HG02885 (cell line): ENCODE data around the gene PTPRD.

ENCODE experiments used
- ATAC-seq: cut with Tn5 transposase; IDR thresholded peaks from one replicate; pipeline ENCODE4 v1.9.1; 2021; ENCODE audit warnings: mild to moderate bottlenecking; ENCODE audit not compliant: unreplicated experiment, poor library complexity

The PTPRD gene

DNA sequence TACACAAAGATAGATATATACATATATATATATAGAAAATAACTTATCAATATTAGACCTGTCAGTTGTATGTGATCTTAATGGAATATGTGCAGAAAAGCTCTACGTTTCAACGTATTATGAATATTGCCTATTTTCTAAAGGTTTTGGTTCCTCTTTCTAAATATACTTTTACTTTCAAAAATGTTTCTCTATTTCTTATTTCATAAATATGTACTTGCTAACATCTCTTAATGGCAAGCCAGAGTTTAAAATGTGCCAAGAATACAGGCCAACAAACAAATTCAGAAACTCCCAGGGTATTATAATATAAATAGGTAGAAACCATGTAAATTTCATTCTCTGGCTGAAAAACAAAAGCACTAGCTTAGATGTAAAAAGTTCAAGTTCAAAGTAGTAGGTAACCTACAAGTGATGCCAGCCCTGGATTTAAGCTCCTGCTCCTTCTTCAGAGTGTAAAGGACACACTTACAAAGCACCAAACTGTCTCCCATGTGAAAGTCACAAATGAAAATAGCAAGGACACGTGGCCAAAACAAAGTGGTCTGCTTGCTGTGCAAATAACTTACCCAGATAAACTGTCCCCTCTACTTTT is 2128.1 kb downstream of the PTPRD start:
- ATAC-seq = peak; percentile 70

DNA sequence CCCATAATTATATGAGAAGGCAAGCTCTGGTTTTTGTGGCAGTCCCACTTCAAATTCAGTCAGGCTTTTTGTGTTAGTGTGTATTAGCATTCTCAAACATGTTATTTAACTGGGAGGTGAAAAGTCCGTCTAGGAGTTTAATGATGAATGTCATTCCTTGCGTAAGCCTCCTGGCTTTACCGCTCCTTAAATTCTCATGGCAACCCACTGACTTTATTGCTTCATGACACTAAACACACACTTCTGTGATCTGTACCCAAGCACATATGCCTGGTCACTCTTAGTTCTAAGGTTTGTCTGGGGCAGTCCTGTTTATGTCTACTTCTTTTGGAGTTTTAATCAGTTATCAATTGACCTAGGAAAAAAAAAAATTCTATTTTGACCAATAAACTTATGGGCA is 2135.4 kb downstream of the PTPRD start:
- ATAC-seq = no peak

DNA sequence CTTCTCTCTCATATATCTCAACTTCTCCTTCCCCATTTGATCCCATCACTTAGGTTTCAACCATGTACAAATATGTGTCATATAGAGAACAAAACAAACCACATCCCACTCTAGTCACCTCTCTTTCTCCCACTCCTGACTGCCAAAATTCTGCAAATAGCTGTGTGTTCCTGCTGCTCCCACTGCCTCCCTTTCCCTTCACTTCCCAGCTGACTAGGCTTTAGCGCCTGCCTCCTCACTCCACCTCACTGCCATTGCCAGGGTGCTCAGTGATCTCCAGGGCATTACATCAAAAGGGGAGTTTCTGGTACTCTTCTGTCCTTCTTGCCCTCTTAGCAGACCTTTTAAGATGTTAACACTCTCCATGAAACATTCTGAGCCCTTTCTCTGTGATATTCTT is 2137.9 kb downstream of the PTPRD start:
- no peak for ATAC-seq

GRCh38 chr9:8473244-8474020 is 2139.4 kb downstream of the PTPRD start:
- no peak for ATAC-seq

GRCh38 chr9:8468045-8468637 is 2144.7 kb downstream of the PTPRD start:
- ATAC-seq = no peak

DNA sequence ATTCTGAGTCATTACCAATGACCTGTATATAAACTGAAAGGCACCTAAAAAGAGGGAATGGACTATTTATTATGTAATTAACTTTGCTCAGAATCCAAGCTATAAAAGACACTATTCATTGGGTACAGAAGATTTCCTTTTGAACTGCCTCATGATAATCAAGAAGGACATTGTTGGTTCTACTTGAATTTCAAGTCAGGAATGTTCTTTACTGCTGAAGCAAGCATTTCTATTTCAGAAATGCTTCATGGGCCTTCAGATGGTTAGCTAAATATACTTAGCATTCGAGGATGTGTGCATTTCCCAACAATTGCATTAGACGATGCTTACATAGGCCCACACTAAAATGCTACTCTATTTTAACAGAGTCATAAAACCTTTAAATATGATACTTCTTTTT is 2155.0 kb downstream of the PTPRD start:
- no peak for ATAC-seq

DNA sequence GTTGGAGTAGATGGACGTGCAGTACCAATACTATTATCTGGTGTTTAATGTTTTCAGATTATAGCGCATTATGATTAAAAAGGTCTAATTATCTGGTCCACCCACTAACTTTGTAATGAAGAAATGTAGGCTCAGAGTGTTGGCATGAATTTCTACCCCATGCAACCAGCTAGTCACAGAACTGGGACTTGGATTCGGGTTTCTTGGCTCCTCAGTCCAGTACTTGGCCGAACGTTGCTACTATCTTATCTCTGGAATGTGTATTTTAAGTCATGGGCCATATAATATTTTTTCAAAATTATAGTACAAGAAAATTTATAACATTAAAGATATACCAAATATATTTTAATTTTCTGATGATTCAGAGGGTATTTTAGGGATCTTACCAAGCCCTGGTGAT is 2155.7 kb downstream of the PTPRD start:
- no peak for ATAC-seq

DNA sequence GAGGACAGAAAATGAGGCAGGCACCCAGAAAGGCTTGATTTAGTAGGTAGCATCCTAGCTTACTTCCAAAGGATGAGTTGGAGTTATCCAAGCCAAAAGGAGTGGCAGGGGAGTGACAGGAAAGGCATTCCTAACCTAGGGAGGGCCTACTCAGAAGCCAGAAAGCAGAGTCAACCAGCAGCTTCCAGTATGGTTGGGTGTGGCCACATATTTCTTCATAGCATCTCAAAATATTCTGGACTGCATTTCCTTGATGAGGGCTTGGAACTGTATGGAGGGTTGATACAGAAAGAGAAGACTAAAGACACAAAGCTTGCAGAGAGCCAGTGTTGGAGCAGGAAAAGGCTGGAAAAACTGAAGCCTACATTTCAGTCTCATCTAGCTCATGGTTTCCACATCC is 2156.5 kb downstream of the PTPRD start:
- ATAC-seq = no peak

DNA sequence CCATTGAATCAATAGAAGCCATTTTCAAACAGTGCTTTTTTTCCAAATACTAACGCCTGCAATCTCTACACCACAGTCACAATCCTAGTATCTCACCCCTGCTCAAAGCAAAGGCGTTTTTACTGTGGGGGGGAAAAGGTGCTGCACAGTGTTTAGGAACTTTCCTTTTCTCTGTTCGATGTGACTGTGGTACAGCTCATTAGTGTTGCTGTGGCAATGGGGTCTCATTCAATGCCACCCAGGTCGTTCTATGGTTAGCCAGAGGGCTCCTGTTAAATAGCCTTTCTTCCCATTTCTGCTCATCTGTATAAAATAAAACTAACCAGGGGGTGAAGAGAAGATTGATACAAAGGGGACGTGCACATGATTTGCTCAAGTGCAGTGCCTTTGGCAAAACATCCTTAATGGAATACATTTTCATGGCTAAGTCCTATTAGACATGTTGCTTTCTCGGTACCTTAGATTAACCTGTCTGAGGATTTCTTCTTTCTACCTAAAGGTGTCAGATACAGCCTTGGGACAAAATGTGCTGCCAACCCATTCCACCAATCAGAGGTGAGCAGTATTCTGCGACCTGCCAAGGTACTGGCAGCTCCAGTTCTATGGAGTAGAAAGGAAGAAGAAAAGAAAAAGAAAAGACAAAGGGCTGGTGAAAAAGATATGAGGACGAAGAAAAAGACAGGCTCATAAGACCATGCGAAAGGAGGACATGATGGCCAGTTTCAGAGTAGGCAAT is 2161.8 kb downstream of the PTPRD start:
- ATAC-seq = no peak

DNA sequence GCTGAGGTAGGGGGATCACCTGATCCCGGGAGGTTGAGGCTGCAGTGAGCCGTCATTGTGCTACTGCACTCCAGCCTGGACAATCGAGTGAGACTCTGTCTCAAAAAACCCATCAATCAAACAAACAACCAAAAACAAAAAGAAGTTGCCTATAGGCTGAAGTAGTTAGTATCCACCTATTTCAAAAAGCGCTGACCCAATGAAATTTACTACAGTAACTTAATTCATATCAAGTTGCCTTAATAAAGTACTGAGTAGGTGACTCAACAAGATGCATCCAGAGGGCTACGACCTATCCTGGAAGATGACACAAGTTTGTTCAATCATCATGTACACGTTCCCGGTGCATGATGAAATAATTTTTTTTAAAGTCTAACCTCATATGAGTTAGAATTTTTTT is 2164.6 kb downstream of the PTPRD start:
- ATAC-seq = no peak

- ATAC-seq = no peak
These were observed 2165.2 kb downstream of the PTPRD start for GRCh38 chr9:8447601-8448000.

- no peak for ATAC-seq
These were observed 2174.9 kb downstream of the PTPRD start for GRCh38 chr9:8437876-8438275.

GRCh38 chr9:8437259-8437658 is 2175.5 kb downstream of the PTPRD start:
- no peak for ATAC-seq

- no peak for ATAC-seq
These were observed 2176.0 kb downstream of the PTPRD start for GRCh38 chr9:8436786-8437185.

DNA sequence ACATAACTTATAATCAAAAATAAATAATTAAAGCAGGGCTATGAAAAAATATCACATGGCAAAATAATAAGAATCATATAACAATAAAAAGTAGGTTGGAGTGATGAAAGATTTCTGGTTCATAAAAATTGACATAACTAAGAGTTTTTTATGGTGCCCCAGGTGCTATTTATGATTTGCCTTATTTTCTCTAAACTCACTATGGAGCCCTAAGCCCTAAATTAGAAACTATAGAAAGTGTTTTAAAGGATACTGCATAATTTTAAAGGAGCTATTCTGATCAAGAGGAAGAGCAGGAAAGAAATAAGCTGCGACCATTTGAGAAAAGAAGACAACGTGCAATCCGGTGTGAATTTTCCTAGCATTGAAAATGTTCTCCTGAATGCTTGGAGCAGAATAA is 2178.2 kb downstream of the PTPRD start:
- ATAC-seq = no peak

- no peak for ATAC-seq
These were observed 2180.6 kb downstream of the PTPRD start for GRCh38 chr9:8432224-8432623.

DNA sequence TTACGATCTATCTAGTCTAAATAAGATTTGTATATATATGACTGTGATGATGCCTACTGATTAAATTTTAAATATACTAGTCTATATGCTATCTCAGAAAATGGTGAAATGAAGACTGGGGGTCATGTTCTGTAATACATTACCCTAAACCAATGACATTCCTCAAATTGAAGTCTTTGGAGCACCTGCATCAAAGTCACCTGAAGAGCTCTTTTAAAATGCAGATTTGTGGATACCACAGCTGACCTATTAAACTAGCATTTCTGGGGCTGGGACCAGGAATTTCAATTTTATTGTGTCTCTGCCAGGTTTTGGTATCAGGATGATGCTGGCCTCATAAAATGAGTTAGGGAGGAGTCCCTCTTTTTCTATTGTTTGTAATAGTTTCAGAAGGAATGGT is 2181.3 kb downstream of the PTPRD start:
- no peak for ATAC-seq

- peak; percentile 32 for ATAC-seq
These were observed 2181.9 kb downstream of the PTPRD start for GRCh38 chr9:8430945-8431344.

GRCh38 chr9:8429768-8430167 is 2183.0 kb downstream of the PTPRD start:
- no peak for ATAC-seq

DNA sequence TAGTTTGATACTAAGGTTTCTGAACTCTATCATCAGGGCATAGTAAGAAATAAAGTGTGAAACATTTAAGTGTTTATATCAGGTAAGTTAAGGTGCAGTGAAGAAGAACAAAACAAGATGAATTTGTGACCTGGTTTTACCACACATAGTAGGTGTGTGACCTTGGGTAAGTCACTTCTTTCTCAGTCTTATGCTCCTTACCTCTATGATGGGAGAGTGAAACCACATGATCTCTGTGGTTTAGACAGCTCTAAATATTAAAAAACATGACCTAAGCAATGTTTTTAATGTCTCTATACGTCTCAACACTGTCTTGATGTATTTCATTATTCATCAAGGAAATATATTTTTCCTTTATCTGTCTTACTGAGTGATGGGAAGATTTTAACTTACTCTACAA is 2183.6 kb downstream of the PTPRD start:
- no peak for ATAC-seq

- no peak for ATAC-seq
These were observed 2184.4 kb downstream of the PTPRD start for GRCh38 chr9:8428389-8428788.
